Esophagus squamous epithelium (tissue), 5 donors: Measurements from ENCODE around the gene GCC2. TPM values are rescaled to one million over a fixed set of nuclear protein-coding genes. Genes with fewer than 3 reads are reported as not detected.

Source experiments
- DNase-seq: peaks from one replicate; lab custom pipeline; 2025; lab: John Stamatoyannopoulos, UW
- H3K27ac ChIP-seq, 4 donors: fragments of 200-600 bp; sonication (generic); one replicate each; pipeline ENCODE4 v1.5.1; 2016 to 2019; ENCODE audit warnings: mild to moderate bottlenecking in 1 of 4
- H3K27me3 ChIP-seq, 4 donors: fragments of 200-600 bp; sonication (generic); 1 replicate in 3 of 4; 2 replicates in 1 of 4; pipeline versions ENCODE4 v1.5.1 to v1.6.0; 2017 to 2021; ENCODE audit warnings: antibody characterized with exemption in 1 of 4
- H3K36me3 ChIP-seq, 3 donors: fragments of 200-600 bp; sonication (generic); one replicate each; pipeline ENCODE4 v1.5.1; 2016 to 2019
- H3K4me1 ChIP-seq, 3 donors: fragments of 200-600 bp; sonication (generic); one replicate each; pipeline ENCODE4 v1.5.1; 2017 to 2019
- H3K4me3 ChIP-seq, 4 donors: fragments of 200-600 bp; sonication (generic); 1 replicate in 3 of 4; 2 replicates in 1 of 4; pipeline ENCODE4 v1.5.1; 2016 to 2019; ENCODE audit warnings: mild to moderate bottlenecking in 2 of 4, moderate library complexity in 1 of 4
- H3K9me3 ChIP-seq, 3 donors: fragments of 200-600 bp; sonication (generic); one replicate each; pipeline ENCODE4 v1.5.1; 2016 to 2019
- CTCF ChIP-seq, 6 experiments: fragments of 450-650 bp in 4 of 6; fragments of 200-600 bp in 2 of 6; sonication (generic) in 2 of 6; IDR thresholded peaks; one replicate each; pipeline ENCODE4 v1.5.1; 2016 to 2019; ENCODE audit warnings: antibody characterized with exemption in 6 of 6, mild to moderate bottlenecking in 4 of 6, moderate library complexity in 4 of 6
- POLR2A ChIP-seq, 4 donors: fragments of 450-650 bp; IDR thresholded peaks; one replicate each; pipeline ENCODE4 v1.6.1; 2017; ENCODE audit warnings: antibody characterized with exemption in 4 of 4, mild to moderate bottlenecking in 4 of 4, moderate library complexity in 3 of 4
- WGBS, 2 donors: methylation state at CpG; one replicate each; pipeline ENCODE4 v1.1.5; 2018; 5-methylcytosine and 5-hydroxymethylcytosine counted together
- intact Hi-C: fragments of 100-400 bp; cut with DNase I; formaldehyde crosslinking; loops from one replicate; pipeline ENCODE4 v1.15.0; 2022
- total RNA-seq, 4 donors: library from RNA; depleted of rRNA; stranded (reverse); fragments of >200 nt; gene quantifications; one replicate each; pipeline ENCODE4 v1.1.0, GENCODE V29; 2016
- donor health status: DM: yes; HTN: yes; CAD: no.

Gene GCC2
- total RNA-seq, 4 donors from 2014 or later, result 11.0 to 31.9 (median 13.7) TPM

GRCh38 chr2:108536133-108536780, 87.3 kb downstream of the GCC2 start:
- H3K36me3 ChIP-seq, result no peaks in the 10 kb centered on the region
- no peak overlapping the region for H3K27ac ChIP-seq
- H3K9me3 ChIP-seq, result no peaks in the 10 kb centered on the region
- H3K4me3 ChIP-seq, result peak overlapping the region in 2 of 4 donors; percentile 77 to 89
- DNase-seq, result no peak
- no peak for TF ChIP-seq CTCF (IDR thresholded peaks at IDR 0.05)
- no peak for TF ChIP-seq POLR2A (IDR thresholded peaks at IDR 0.05)
- 87 to 90% methylated on average over 6 to 7 of the region's 7 CpGs for WGBS, 2 donors
- H3K4me1 ChIP-seq, result peaks cover 0 to 50% (median 27%) of the 10 kb centered on the region in 3 donors
- no peaks in the 10 kb centered on the region for H3K27me3 ChIP-seq
- intact Hi-C loops, result no loop called here

- no peaks in the 10 kb centered on the region for H3K27me3 ChIP-seq
- H3K27ac ChIP-seq, result no peak overlapping the region
- H3K36me3 ChIP-seq, result no peaks in the 10 kb centered on the region
- H3K9me3 ChIP-seq, result no peaks in the 10 kb centered on the region
- intact Hi-C loops, result no loop called here
- H3K4me3 ChIP-seq, result no peak overlapping the region
- H3K4me1 ChIP-seq, result peaks cover 3 to 56% (median 27%) of the 10 kb centered on the region in 3 donors
- TF ChIP-seq CTCF (IDR thresholded peaks at IDR 0.05), result no peak
- no peak for TF ChIP-seq POLR2A (IDR thresholded peaks at IDR 0.05)
- WGBS, 2 donors, result 95 to 97% methylated on average over 5 of the region's 5 CpGs
- DNase-seq, result no peak
Measured at GRCh38 chr2:108536911-108537310, 87.9 kb downstream of the GCC2 start.

- Histone ChIP-seq H3K9me3 (no peaks in the 10 kb centered on the region), H3K4me1 (peaks cover 3 to 60% (median 27%) of the 10 kb centered on the region in 3 donors), H3K27ac (no peak overlapping the region), H3K27me3 (no peaks in the 10 kb centered on the region), H3K4me3 (no peak overlapping the region), H3K36me3 (no peaks in the 10 kb centered on the region)
- TF ChIP-seq POLR2A (IDR thresholded peaks at IDR 0.05) (no peak), CTCF (IDR thresholded peaks at IDR 0.05) (no peak)
- WGBS, 2 donors, result 29 to 50% methylated on average over 4 to 5 of the region's 5 CpGs
- DNase-seq, result no peak
- intact Hi-C loops, result no loop called here
Measured at GRCh38 chr2:108538000-108538625, 89.1 kb downstream of the GCC2 start.

GRCh38 chr2:108541451-108541850, 92.4 kb downstream of the GCC2 start:
- Histone ChIP-seq H3K36me3 (no peaks in the 10 kb centered on the region), H3K27ac (no peak overlapping the region), H3K9me3 (no peaks in the 10 kb centered on the region), H3K4me1 (peaks cover 3 to 40% (median 19%) of the 10 kb centered on the region in 3 donors), H3K4me3 (no peak overlapping the region), H3K27me3 (no peaks in the 10 kb centered on the region)
- intact Hi-C loops, result no loop called here
- no peak for DNase-seq
- TF ChIP-seq POLR2A (IDR thresholded peaks at IDR 0.05) (no peak), CTCF (IDR thresholded peaks at IDR 0.05) (no peak)
- 75 to 90% methylated on average over 4 of the region's 4 CpGs for WGBS, 2 donors

GRCh38 chr2:108542071-108542470, 93.1 kb downstream of the GCC2 start:
- WGBS, 2 donors, result 53 to 56% methylated on average over 4 of the region's 4 CpGs
- TF ChIP-seq CTCF (IDR thresholded peaks at IDR 0.05) (no peak), POLR2A (IDR thresholded peaks at IDR 0.05) (no peak)
- H3K27ac ChIP-seq, result no peak overlapping the region
- no peak for DNase-seq
- H3K4me3 ChIP-seq, result no peak overlapping the region
- intact Hi-C loops, result no loop called here
- no peaks in the 10 kb centered on the region for H3K27me3 ChIP-seq
- peaks cover 3 to 34% (median 12%) of the 10 kb centered on the region in 3 donors for H3K4me1 ChIP-seq
- no peaks in the 10 kb centered on the region for H3K9me3 ChIP-seq
- H3K36me3 ChIP-seq, result no peaks in the 10 kb centered on the region
